OCI-LY1 (cell line): Measurements from ENCODE around the gene UBE2N.

Experiments used
- H2AFZ ChIP-seq: fragments of 200-600 bp; sonication (generic), shearing (Covaris generic); 2 replicates; pipeline ENCODE4 v1.6.0; 2014; ENCODE audit warnings: antibody characterized with exemption, mild to moderate bottlenecking, low read length
- H3F3A ChIP-seq: fragments of 200-600 bp; sonication (generic), shearing (Covaris generic); 2 replicates; pipeline ENCODE4 v1.6.0; 2014; ENCODE audit warnings: mild to moderate bottlenecking, antibody characterized with exemption, low read length, moderate library complexity; ENCODE audit not compliant: insufficient read depth
- H3K27ac ChIP-seq: fragments of 200-600 bp; sonication (generic); 2 replicates; pipeline ENCODE4 v1.5.1; 2014; ENCODE audit warnings: low read length, mixed run types, mild to moderate bottlenecking, low read depth; ENCODE audit not compliant: poor library complexity, severe bottlenecking
- H3K27me3 ChIP-seq: fragments of 200-600 bp; sonication (generic); 2 replicates; pipeline ENCODE4 v1.6.0; 2014; ENCODE audit warnings: antibody characterized with exemption, mild to moderate bottlenecking, low read length, moderate library complexity; ENCODE audit not compliant: insufficient read depth
- H3K36me3 ChIP-seq: fragments of 200-600 bp; sonication (generic); 2 replicates; pipeline ENCODE4 v1.6.1; 2014; ENCODE audit warnings: mild to moderate bottlenecking, antibody characterized with exemption, low read length, moderate library complexity, mixed read lengths; ENCODE audit not compliant: insufficient read depth
- H3K4me1 ChIP-seq: fragments of 200-600 bp; sonication (generic); 2 replicates; pipeline ENCODE4 v1.5.1; 2014; ENCODE audit warnings: mild to moderate bottlenecking, low read length, moderate library complexity; ENCODE audit not compliant: insufficient read depth, severe bottlenecking
- H3K4me2 ChIP-seq: fragments of 200-600 bp; sonication (generic), shearing (Covaris generic); 2 replicates; pipeline ENCODE4 v1.6.1; 2014; ENCODE audit warnings: low read length
- H3K4me3 ChIP-seq: fragments of 200-600 bp; sonication (generic); 2 replicates; pipeline ENCODE4 v1.5.1; 2014; ENCODE audit warnings: low read length, low read depth, mild to moderate bottlenecking, mixed read lengths; ENCODE audit not compliant: poor library complexity, severe bottlenecking
- H3K79me2 ChIP-seq: fragments of 200-600 bp; shearing (Covaris generic); 2 replicates; pipeline ENCODE4 v1.6.1; 2016; ENCODE audit warnings: mixed run types, low read length, mixed read lengths; ENCODE audit not compliant: insufficient read depth
- H3K9ac ChIP-seq: fragments of 200-600 bp; sonication (generic), shearing (Covaris generic); 2 replicates; pipeline ENCODE4 v1.6.1; 2014; ENCODE audit warnings: mild to moderate bottlenecking, low read length, mixed read lengths
- H3K9me2 ChIP-seq: fragments of 200-600 bp; sonication (generic), shearing (Covaris generic); 2 replicates; pipeline ENCODE4 v1.6.1; 2014; ENCODE audit warnings: low read depth, mild to moderate bottlenecking, low read length, mixed read lengths
- H3K9me3 ChIP-seq: fragments of 200-600 bp; shearing (Covaris generic); 2 replicates; pipeline ENCODE4 v1.6.1; 2014; ENCODE audit warnings: low read length, mixed read lengths
- H4K20me1 ChIP-seq: fragments of 200-600 bp; sonication (generic), shearing (Covaris generic); 2 replicates; pipeline ENCODE4 v1.6.0; 2016; ENCODE audit warnings: mild to moderate bottlenecking, low read length; ENCODE audit not compliant: insufficient read depth
- EZH2 ChIP-seq: fragments of 200-600 bp; sonication (generic), shearing (Covaris generic); IDR thresholded peaks from 2 replicates; pipeline ENCODE4 v1.8.0; 2017; ENCODE audit warnings: borderline replicate concordance, mixed run types, mild to moderate bottlenecking, antibody characterized with exemption, low read length, moderate library complexity, mixed read lengths
- TF ChIP-seq, protein P1 (sequence below): fragments of 200-600 bp; sonication (generic), shearing (Covaris generic); IDR thresholded peaks from 2 replicates; pipeline ENCODE4 v1.5.1; 2017; ENCODE audit warnings: mild to moderate bottlenecking, antibody characterized with exemption, low read length, moderate library complexity, mixed read lengths

The UBE2N gene

GRCh38 chr12:93422050-93422449, 19.7 kb downstream of the UBE2N start:
- H3K27ac ChIP-seq = no peak overlapping the region
- no peak overlapping the region for H3K4me2 ChIP-seq
- H3K36me3 ChIP-seq = 0 out of 2 replicates have a peak, but pooled peaks cover under 1% of the 10 kb centered on the region
- H3K4me3 ChIP-seq = no peak overlapping the region
- H3K9me2 ChIP-seq = no peaks in the 10 kb centered on the region
- TF ChIP-seq EZH2 = no peak
- TF ChIP-seq, protein P1, sequence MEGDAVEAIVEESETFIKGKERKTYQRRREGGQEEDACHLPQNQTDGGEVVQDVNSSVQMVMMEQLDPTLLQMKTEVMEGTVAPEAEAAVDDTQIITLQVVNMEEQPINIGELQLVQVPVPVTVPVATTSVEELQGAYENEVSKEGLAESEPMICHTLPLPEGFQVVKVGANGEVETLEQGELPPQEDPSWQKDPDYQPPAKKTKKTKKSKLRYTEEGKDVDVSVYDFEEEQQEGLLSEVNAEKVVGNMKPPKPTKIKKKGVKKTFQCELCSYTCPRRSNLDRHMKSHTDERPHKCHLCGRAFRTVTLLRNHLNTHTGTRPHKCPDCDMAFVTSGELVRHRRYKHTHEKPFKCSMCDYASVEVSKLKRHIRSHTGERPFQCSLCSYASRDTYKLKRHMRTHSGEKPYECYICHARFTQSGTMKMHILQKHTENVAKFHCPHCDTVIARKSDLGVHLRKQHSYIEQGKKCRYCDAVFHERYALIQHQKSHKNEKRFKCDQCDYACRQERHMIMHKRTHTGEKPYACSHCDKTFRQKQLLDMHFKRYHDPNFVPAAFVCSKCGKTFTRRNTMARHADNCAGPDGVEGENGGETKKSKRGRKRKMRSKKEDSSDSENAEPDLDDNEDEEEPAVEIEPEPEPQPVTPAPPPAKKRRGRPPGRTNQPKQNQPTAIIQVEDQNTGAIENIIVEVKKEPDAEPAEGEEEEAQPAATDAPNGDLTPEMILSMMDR = no peak
- no peak overlapping the region for H2AFZ ChIP-seq
- no peaks in the 10 kb centered on the region for H3K27me3 ChIP-seq
- H3K79me2 ChIP-seq = peaks cover 78% of the 10 kb centered on the region
- H3F3A ChIP-seq = no peaks in the 10 kb centered on the region
- no peak overlapping the region for H3K9ac ChIP-seq
- peaks cover 33% of the 10 kb centered on the region for H3K4me1 ChIP-seq
- peaks cover 10% of the 10 kb centered on the region; the same call in 1 of the 2 replicates for H4K20me1 ChIP-seq
- no peaks in the 10 kb centered on the region for H3K9me3 ChIP-seq

DNA sequence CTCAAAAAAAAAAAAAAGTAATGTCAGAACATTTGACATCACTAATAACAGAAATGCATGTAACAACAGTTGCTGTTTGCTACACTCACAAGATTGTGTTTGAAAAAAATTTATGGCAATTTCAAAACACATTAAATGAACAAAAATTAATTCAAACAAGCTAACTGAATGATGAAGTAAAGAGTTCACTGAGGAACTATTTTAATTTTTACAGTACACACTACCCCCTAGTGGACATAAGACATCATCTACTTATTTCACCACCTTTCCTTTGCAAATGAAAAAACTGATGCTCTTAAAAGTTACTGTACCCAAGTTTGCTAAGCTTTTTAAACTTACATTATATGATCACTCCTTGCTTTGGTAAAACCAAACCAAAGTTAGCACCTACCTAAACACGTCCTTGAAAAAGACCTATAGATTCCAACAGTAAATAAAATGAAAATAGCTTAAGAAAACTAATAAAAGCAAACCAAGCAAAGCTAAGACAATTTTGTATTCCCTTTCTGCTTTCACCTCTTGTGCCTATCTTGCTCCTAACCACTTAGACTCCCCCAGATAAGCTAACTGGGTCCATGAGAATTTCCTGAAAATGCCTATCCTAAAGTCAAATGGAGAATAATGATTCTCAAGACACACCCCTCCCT, 22.2 kb downstream of the UBE2N start:
- no peaks in the 10 kb centered on the region for H3K9me2 ChIP-seq
- H3K4me3 ChIP-seq = no peak overlapping the region
- no peaks in the 10 kb centered on the region for H3K9me3 ChIP-seq
- H3K36me3 ChIP-seq = no peaks in the 10 kb centered on the region
- no peak overlapping the region for H2AFZ ChIP-seq
- TF ChIP-seq, protein P1 = peak; percentile 62
- no peak for TF ChIP-seq EZH2
- H3K27ac ChIP-seq = no peak overlapping the region
- H3K4me2 ChIP-seq = peak overlapping the region; percentile 34
- peaks cover 13% of the 10 kb centered on the region; the same call in 1 of the 2 replicates for H4K20me1 ChIP-seq
- no peaks in the 10 kb centered on the region for H3F3A ChIP-seq
- peaks cover 78% of the 10 kb centered on the region for H3K79me2 ChIP-seq
- H3K4me1 ChIP-seq = peaks cover 33% of the 10 kb centered on the region
- no peak overlapping the region; the same call in 1 of the 2 replicates for H3K9ac ChIP-seq
- H3K27me3 ChIP-seq = no peaks in the 10 kb centered on the region

GRCh38 chr12:93417967-93418480, 23.7 kb downstream of the UBE2N start:
- TF ChIP-seq, protein P1 = no peak
- TF ChIP-seq EZH2 = no peak
- Histone ChIP-seq H3K27me3 (no peaks in the 10 kb centered on the region), H3K27ac (no peak overlapping the region), H3K9me2 (no peaks in the 10 kb centered on the region), H2AFZ (no peak overlapping the region), H3K9me3 (no peaks in the 10 kb centered on the region), H3K36me3 (no peaks in the 10 kb centered on the region), H3K9ac (no peak overlapping the region), H3F3A (no peaks in the 10 kb centered on the region), H4K20me1 (0 out of 2 replicates have a peak, but pooled peaks cover 10% of the 10 kb centered on the region), H3K4me3 (no peak overlapping the region), H3K79me2 (peaks cover 75% of the 10 kb centered on the region), H3K4me1 (peaks cover 26% of the 10 kb centered on the region), H3K4me2 (no peak overlapping the region)
